K562 (cell line): ENCODE measurements around the gene SAP30BP. TPM values are rescaled to one million over a fixed set of nuclear protein-coding genes. Genes with fewer than 3 reads are reported as not detected.

Experiments used
- ATAC-seq: fragments of 200-7000 bp; cut with Tn5 transposase; 3 replicates; pipeline ENCODE4 v1.9.1; 2020; ENCODE audit warnings: moderate library complexity
- BruUV-seq: library from RNA; stranded (reverse); fragments of 400-500 nt; replicated peaks from 2 replicates; lab custom pipeline; 2021; lab: Mats Ljungman, UMichigan
- CTCF ChIA-PET: fragments of 300-600 bp; formaldehyde crosslinking; extraction: SDS; loops from one replicate; lab custom pipeline; 2021; ENCODE audit warnings: low intra/inter-chr PET ratio; lab: Yijun Ruan, JAX
- POLR2A ChIA-PET: fragments of 300-600, 350-650 bp; sonication (Branson Sonifier 250); formaldehyde crosslinking; extraction: SDS; loops from one replicate; lab custom pipeline; 2021; ENCODE audit warnings: antibody characterized with exemption, inconsistent platforms; lab: Yijun Ruan, JAX
- DNase-seq, 4 experiments: peaks; one replicate each; pipeline versions ENCODE4 v3.0.0 to v3.0.0-alpha.2; 2011 to 2018; ENCODE audit warnings: low spot score in 3 of 4, mixed read lengths in 3 of 4; ENCODE audit errors: extremely low read depth in 1 of 4
- FAIRE-seq: peaks from 2 replicates; lab custom pipeline; 2011; peaks lifted over from hg19 to GRCh38; lab: Jason Lieb, UNC
- H2AFZ ChIP-seq: 2 replicates; pipeline ENCODE4 v1.6.0; 2011; ENCODE audit warnings: low read depth, low read length, control low read depth, inconsistent platforms
- H3K27ac ChIP-seq: fragments of 200-600 bp; 3 replicates; pipeline ENCODE4 v1.8.0; 2011; ENCODE audit warnings: low read depth, mild to moderate bottlenecking, control low read depth, inconsistent platforms, low read length, moderate library complexity, mixed read lengths; ENCODE audit errors: extremely low read depth
- H3K27me3 ChIP-seq, 2 experiments: fragments of 300-600 bp in 1 of 2; 2 replicates in 1 of 2; 3 replicates in 1 of 2; pipeline versions ENCODE4 v1.6.0 to v1.8.0; 2011; ENCODE audit warnings: inconsistent platforms in 2 of 2, low read length in 2 of 2, mild to moderate bottlenecking in 1 of 2, mixed read lengths in 1 of 2, moderate library complexity in 1 of 2; ENCODE audit not compliant: control insufficient read depth in 2 of 2, insufficient read depth in 2 of 2
- H3K36me3 ChIP-seq: fragments of 300-600 bp; 3 replicates; pipeline ENCODE4 v1.8.0; 2011; ENCODE audit warnings: mild to moderate bottlenecking, low read length, inconsistent platforms; ENCODE audit not compliant: control insufficient read depth, insufficient read depth
- H3K4me1 ChIP-seq, 2 experiments: fragments of 200-600 bp in 1 of 2; replicated peaks in 1 of 2; 2 replicates in 1 of 2; 3 replicates in 1 of 2; pipeline versions ENCODE4 v1.5.1 to v1.8.0; 2011; ENCODE audit warnings: inconsistent platforms in 2 of 2, low read length in 2 of 2, mild to moderate bottlenecking in 1 of 2, mixed read lengths in 1 of 2, moderate library complexity in 1 of 2; ENCODE audit not compliant: control insufficient read depth in 2 of 2, insufficient read depth in 2 of 2
- H3K4me2 ChIP-seq: 2 replicates; pipeline ENCODE4 v1.6.1; 2011; ENCODE audit warnings: low read length, control low read depth, inconsistent platforms, mixed read lengths; ENCODE audit not compliant: insufficient read depth
- H3K4me3 ChIP-seq: fragments of 200-600 bp; sonication (generic), shearing (Covaris generic); 2 replicates; pipeline ENCODE4 v1.5.1; 2016; ENCODE audit warnings: control low read depth, inconsistent platforms
- H3K79me2 ChIP-seq: fragments of 200-600 bp; 3 replicates; pipeline ENCODE4 v1.8.0; 2011; ENCODE audit warnings: low read length, inconsistent platforms; ENCODE audit not compliant: control insufficient read depth, insufficient read depth
- H3K9ac ChIP-seq, 2 experiments: 2 replicates each; pipeline versions ENCODE4 v1.6.0 to v1.6.1; 2011; ENCODE audit warnings: low read depth in 2 of 2, low read length in 2 of 2, control low read depth in 1 of 2, inconsistent platforms in 1 of 2, mild to moderate bottlenecking in 1 of 2, mixed read lengths in 1 of 2; ENCODE audit not compliant: insufficient read depth in 1 of 2
- H3K9me1 ChIP-seq: one replicate; pipeline ENCODE4 v1.6.0; 2011; ENCODE audit warnings: inconsistent platforms, mild to moderate bottlenecking, low read length, moderate library complexity; ENCODE audit not compliant: control insufficient read depth, insufficient read depth
- H3K9me3 ChIP-seq: replicated peaks from 2 replicates; pipeline ENCODE4 v1.5.1; 2011; ENCODE audit warnings: low read depth, low read length, inconsistent platforms; ENCODE audit not compliant: control insufficient read depth, insufficient read depth
- H4K20me1 ChIP-seq: replicated peaks from 2 replicates; pipeline ENCODE4 v1.6.1; 2011; ENCODE audit warnings: low read length, inconsistent platforms, mixed read lengths; ENCODE audit not compliant: control insufficient read depth, insufficient read depth
- ARID2 ChIP-seq: fragments of 450-650 bp; IDR thresholded peaks from 2 replicates; pipeline ENCODE4 v1.6.1; 2017; ENCODE audit warnings: antibody characterized with exemption, mild to moderate bottlenecking
- CTCF ChIP-seq, 3 experiments: IDR thresholded peaks in 2 of 3; conservative IDR thresholded peaks in 1 of 3; 2 replicates each; pipeline ENCODE4 v1.5.1; 2011 to 2012; ENCODE audit warnings: low read length in 3 of 3, mild to moderate bottlenecking in 3 of 3, control low read depth in 2 of 3, improper control_type of control experiment in 1 of 3, inconsistent platforms in 1 of 3, low read depth in 1 of 3, mixed read lengths in 1 of 3, moderate library complexity in 1 of 3; ENCODE audit not compliant: insufficient read depth in 2 of 3
- NELFE ChIP-seq: IDR thresholded peaks from 2 replicates; pipeline ENCODE4 v1.6.1; 2011; ENCODE audit warnings: mild to moderate bottlenecking; ENCODE audit not compliant: insufficient read depth, insufficient read length
- RAD21 ChIP-seq, 2 experiments: fragments of 250-450 bp in 1 of 2; fragments of 450-650 bp in 1 of 2; sonication (Bioruptor Pico) in 1 of 2; formaldehyde crosslinking in 1 of 2; IDR thresholded peaks in 1 of 2; conservative IDR thresholded peaks in 1 of 2; 2 replicates each; pipeline versions ENCODE4 v1.4.0 to v1.8.0; 2020 to 2022; ENCODE audit warnings: mild to moderate bottlenecking in 2 of 2, moderate library complexity in 1 of 2
- TCF15 ChIP-seq: fragments of 250-450 bp; sonication (Bioruptor Pico); IDR thresholded peaks from 2 replicates; pipeline ENCODE4 v1.8.0; 2022; ENCODE audit warnings: moderate library complexity, mild to moderate bottlenecking, inconsistent platforms
- TFAP4 ChIP-seq: sonication (generic); formaldehyde crosslinking; IDR thresholded peaks from 2 replicates; pipeline ENCODE4 v1.8.0; 2022; ENCODE audit warnings: missing genetic modification reagents, mild to moderate bottlenecking, moderate library complexity, borderline replicate concordance
- WGBS: fragments of 100-300 bp; shearing (Covaris generic); methylation state at CpG from one replicate; pipeline ENCODE4 v1.1.6; 2016; ENCODE audit warnings: low coverage, mixed read lengths; ENCODE audit not compliant: insufficient coverage; ENCODE audit errors: missing lambda C conversion rate; 5-methylcytosine and 5-hydroxymethylcytosine counted together
- in situ Hi-C: fragments of 300-500 bp; cut with MboI; formaldehyde crosslinking; loops from 4 replicates; pipeline ENCODE4 v1.15.0; 2018; ENCODE audit warnings: inconsistent platforms, mixed read lengths
- intact Hi-C: fragments of 100-400 bp; cut with micrococcal nuclease; formaldehyde crosslinking; loops from 2 replicates; pipeline ENCODE4 v1.14.2; 2022
- polyA plus RNA-seq, 8 experiments: library from polyadenylated mRNA; depleted of rRNA in 4 of 8; stranded (reverse) in 5 of 8; unstranded in 3 of 8; fragments of >200 nt; fragmentation: Nextera tagmentation in 2 of 8; fragmentation: Illumina TruSeq in 1 of 8; extraction: Ambion mirVana in 2 of 8; extraction: Trizol in 1 of 8; gene quantifications; 2 replicates each; pipeline versions ENCODE4 v1.2.1 to v1.2.3, GENCODE V29; 2011 to 2014; ENCODE audit warnings: inconsistent platforms in 1 of 8, missing spikeins in 1 of 8
- total RNA-seq, 7 experiments: library from RNA; depleted of rRNA in 6 of 7; stranded (reverse); fragments of >200 nt in 6 of 7; fragmentation: Illumina TruSeq in 2 of 7; extraction: Trizol in 2 of 7; gene quantifications; 2 replicates each; pipeline versions ENCODE4 v1.2.1 to v1.2.3, GENCODE V29; 2011 to 2021; ENCODE audit warnings: low replicate concordance in 1 of 7

Gene SAP30BP
- total and polyA plus RNA-seq, 9 of the 15 experiments (the other 6 are each of a cell fraction or from before 2014, with no cell fraction given), result 45.3 to 154 (median 71.7) TPM

GRCh38 chr17:75652934-75653549 is 14.1 kb upstream of the SAP30BP start:
- intact Hi-C loops, result no loop called here
- Histone ChIP-seq H3K4me2 (no peak overlapping the region), H3K36me3 (peaks cover 54% of the 10 kb centered on the region), H3K4me3 (no peak overlapping the region), H3K9me3 (no peaks in the 10 kb centered on the region), H3K27me3 (no peaks in the 10 kb centered on the region), H3K9ac (no peak overlapping the region), H2AFZ (no peak overlapping the region), H3K4me1 (no peaks in the 10 kb centered on the region), H3K79me2 (no peaks in the 10 kb centered on the region), H4K20me1 (peaks cover 6% of the 10 kb centered on the region), H3K9me1 (no peaks in the 10 kb centered on the region), H3K27ac (no peak overlapping the region)
- peak; percentile 53; the same call in 1 of the 2 replicates for TF ChIP-seq ARID2
- no peak for TF ChIP-seq TCF15 (CRISPR knock-in tag)
- TF ChIP-seq CTCF (IDR thresholded peaks at IDR 0.05 in 2 of 3, conservative IDR thresholded peaks at IDR 0.05 in 1 of 3; ENCODE audit: insufficient read depth in 2 of 3, low read depth in 1 of 3, low read length in 3 of 3), result peak; percentile 79 to 91 (median 83)
- TF ChIP-seq NELFE, result no peak
- peak; percentile 15 to 63; a peak in 2 of 4 replicates for TF ChIP-seq RAD21 (CRISPR knock-in tag; conservative IDR thresholded peaks at IDR 0.05 in 1 of 2, IDR thresholded peaks at IDR 0.05 in 1 of 2)
- TF ChIP-seq TFAP4 (CRISPR knock-in tag), result peak; percentile 56; the same call in 1 of the 2 replicates
- CTCF ChIA-PET, result interaction anchor here (0.6 to 1.7 kb wide), 2 partner anchors 20 to 389 kb away, joined by 3 to 10 read pairs; partner anchors contain the start of gene SMIM5
- FAIRE-seq (peak; percentile 82), ATAC-seq (peak; percentile 94), DNase-seq (peak; percentile 63 to 71 (median 66))
- BruUV-seq, result no TSS peak
- POLR2A ChIA-PET, result interaction anchor here (0.6 to 2.3 kb wide), 3 partner anchors 12 to 53 kb away, joined by 3 to 12 read pairs (median 4); partner anchors contain the start of genes RECQL5 and SAP30BP
- in situ Hi-C loops, result no loop called here
- WGBS, result 69% methylated on average over 6 of the region's 6 CpGs
